Measurements from ENCODE around the gene AP2A2.

DNA sequence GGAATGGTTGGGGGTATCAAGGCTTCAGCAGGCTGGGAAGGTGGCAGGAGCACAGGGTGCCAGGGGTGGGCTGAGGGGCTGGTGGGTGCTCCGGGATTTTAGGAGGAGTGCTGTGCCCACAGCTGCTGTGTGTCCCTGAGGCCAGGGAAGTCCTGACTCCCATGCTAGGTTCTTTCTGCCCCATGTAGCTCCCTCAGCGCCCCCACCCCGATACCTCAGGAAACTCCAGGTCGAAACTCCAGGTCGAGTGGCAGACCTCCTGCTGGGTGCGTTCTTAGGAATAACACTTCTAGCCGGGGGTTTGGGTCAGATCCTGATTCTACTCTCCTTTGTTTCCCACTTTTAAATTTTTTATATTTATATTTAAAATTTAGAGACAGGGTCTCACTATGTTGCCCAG is 8.3 kb downstream of the AP2A2 start:
- TF ChIP-seq, protein P1, sequence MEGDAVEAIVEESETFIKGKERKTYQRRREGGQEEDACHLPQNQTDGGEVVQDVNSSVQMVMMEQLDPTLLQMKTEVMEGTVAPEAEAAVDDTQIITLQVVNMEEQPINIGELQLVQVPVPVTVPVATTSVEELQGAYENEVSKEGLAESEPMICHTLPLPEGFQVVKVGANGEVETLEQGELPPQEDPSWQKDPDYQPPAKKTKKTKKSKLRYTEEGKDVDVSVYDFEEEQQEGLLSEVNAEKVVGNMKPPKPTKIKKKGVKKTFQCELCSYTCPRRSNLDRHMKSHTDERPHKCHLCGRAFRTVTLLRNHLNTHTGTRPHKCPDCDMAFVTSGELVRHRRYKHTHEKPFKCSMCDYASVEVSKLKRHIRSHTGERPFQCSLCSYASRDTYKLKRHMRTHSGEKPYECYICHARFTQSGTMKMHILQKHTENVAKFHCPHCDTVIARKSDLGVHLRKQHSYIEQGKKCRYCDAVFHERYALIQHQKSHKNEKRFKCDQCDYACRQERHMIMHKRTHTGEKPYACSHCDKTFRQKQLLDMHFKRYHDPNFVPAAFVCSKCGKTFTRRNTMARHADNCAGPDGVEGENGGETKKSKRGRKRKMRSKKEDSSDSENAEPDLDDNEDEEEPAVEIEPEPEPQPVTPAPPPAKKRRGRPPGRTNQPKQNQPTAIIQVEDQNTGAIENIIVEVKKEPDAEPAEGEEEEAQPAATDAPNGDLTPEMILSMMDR (IDR thresholded peaks at IDR 0.05; ENCODE audit: low read depth, low read length, poor library complexity, severe bottlenecking), result no peak
- TF ChIP-seq EZH2phosphoT487 (IDR thresholded peaks at IDR 0.05; ENCODE audit: borderline replicate concordance, low read length), result no peak
